Measurements from ENCODE around the gene VAMP2.

Gene VAMP2

GRCh38 chr17:8153525-8153956, 9.2 kb downstream of the VAMP2 start:
- Histone ChIP-seq H3K27ac (ENCODE audit: extremely low read depth, low read depth, low read length) (peak overlapping the region; percentile 74), H3K36me3 (ENCODE audit: control insufficient read depth in 2 of 2, insufficient read depth in 1 of 2, low read length in 2 of 2) (peaks cover 4 to 25% of the 10 kb centered on the region in 2 experiments; a peak in 2 of 3 replicates), H3K9me3 (ENCODE audit: control insufficient read depth, insufficient read depth, low read depth, low read length) (no peaks in the 10 kb centered on the region), H3K4me3 (ENCODE audit: low read depth, low read length) (no peak overlapping the region), H3K4me1 (ENCODE audit: control insufficient read depth, insufficient read depth, low read length) (peaks cover 25% of the 10 kb centered on the region)
- ChIA-PET CTCF (interaction anchor here (0.6 to 3.2 kb wide), 7 partner anchors 35 to 1363 kb away, joined by 3 to 15 read pairs (median 4); partner anchors contain the start of gene ALOXE3), POLR2A (interaction anchor here (0.6 to 2.0 kb wide), 14 partner anchors 10 to 296 kb away, joined by 3 to 16 read pairs (median 4); partner anchors contain the start of genes ALOXE3, AURKB, BORCS6 and KRABD2)
- TF ChIP-seq ZNF302 (tag by site-specific recombination; IDR thresholded peaks at IDR 0.05; ENCODE audit: low read depth) (no peak), ZNF529 (tag by site-specific recombination; IDR thresholded peaks at IDR 0.05; ENCODE audit: insufficient replicate concordance) (no peak), ZBTB17 (tag by site-specific recombination; IDR thresholded peaks at IDR 0.05) (peak; percentile 89), IKZF3 (tag by site-specific recombination; IDR thresholded peaks at IDR 0.05) (peak; percentile 63), ZBTB48 (tag by site-specific recombination; IDR thresholded peaks at IDR 0.05) (no peak), ZNF792 (tag by site-specific recombination; IDR thresholded peaks at IDR 0.05) (no peak), PRDM4 (tag by site-specific recombination; IDR thresholded peaks at IDR 0.05) (peak; percentile 22; the same call in 1 of the 2 replicates), ZFHX2 (tag by site-specific recombination; conservative IDR thresholded peaks at IDR 0.05) (peak; percentile 60), HIC1 (tag by site-specific recombination; IDR thresholded peaks at IDR 0.05) (peak; percentile 39; the same call in 1 of the 2 replicates), ZNF600 (tag by site-specific recombination; IDR thresholded peaks at IDR 0.05) (0 out of 2 replicates have a peak, but pooled peaks have one; percentile 6), ZNF169 (tag by site-specific recombination; IDR thresholded peaks at IDR 0.05) (no peak), ZNF558 (tag by site-specific recombination; IDR thresholded peaks at IDR 0.05) (0 out of 2 replicates have a peak, but pooled peaks have one; percentile 29), ZNF148 (tag by site-specific recombination; IDR thresholded peaks at IDR 0.05; ENCODE audit: borderline replicate concordance) (no peak), ZNF362 (tag by site-specific recombination; IDR thresholded peaks at IDR 0.05) (no peak), OSR2 (tag by site-specific recombination; IDR thresholded peaks at IDR 0.05) (no peak; the same call in 1 of the 2 replicates), KLF1 (tag by site-specific recombination; IDR thresholded peaks at IDR 0.05) (peak; percentile 60), MYNN (tag by site-specific recombination; IDR thresholded peaks at IDR 0.05; ENCODE audit: borderline replicate concordance) (no peak), ZIC2 (tag by site-specific recombination; IDR thresholded peaks at IDR 0.05) (no peak), ZNF10 (tag by site-specific recombination; IDR thresholded peaks at IDR 0.05) (no peak), ZBTB20 (tag by site-specific recombination; IDR thresholded peaks at IDR 0.05) (peak; percentile 48; the same call in 1 of the 2 replicates), GLIS2 (tag by site-specific recombination; IDR thresholded peaks at IDR 0.05) (peak; percentile 16; the same call in 1 of the 2 replicates), PRDM10 (tag by site-specific recombination; IDR thresholded peaks at IDR 0.05) (peak; percentile 66; the same call in 1 of the 2 replicates), YY1 (tag by site-specific recombination; IDR thresholded peaks at IDR 0.05) (no peak), SP7 (tag by site-specific recombination; IDR thresholded peaks at IDR 0.05) (peak; percentile 17; the same call in 1 of the 2 replicates), ZXDB (tag by site-specific recombination; IDR thresholded peaks at IDR 0.05) (no peak), KLF10 (tag by site-specific recombination; IDR thresholded peaks at IDR 0.05) (peak; percentile 88), BCL11A (tag by site-specific recombination; IDR thresholded peaks at IDR 0.05; ENCODE audit: low read depth) (0 out of 2 replicates have a peak, but pooled peaks have one; percentile 8)

Data from HEK293 (cell line).